ENCODE measurements around the gene CACNB2.

GRCh38 chr10:18404530-18404929, 264.3 kb downstream of the CACNB2 start:
- TF ChIP-seq CREB1 (CRISPR knock-in tag; IDR thresholded peaks at IDR 0.05): no peak
- no peak for TF ChIP-seq KAT7 (CRISPR knock-in tag; IDR thresholded peaks at IDR 0.05; ENCODE audit: borderline replicate concordance)
- TF ChIP-seq CTCF (IDR thresholded peaks at IDR 0.05): no peak
- no peak for TF ChIP-seq ESRRA (CRISPR knock-in tag; IDR thresholded peaks at IDR 0.05; ENCODE audit: borderline replicate concordance)
- TF ChIP-seq USF1 (CRISPR knock-in tag; IDR thresholded peaks at IDR 0.05): no peak
- TF ChIP-seq OVOL2 (CRISPR knock-in tag; IDR thresholded peaks at IDR 0.05; ENCODE audit: borderline replicate concordance): no peak
